GM06990 (cell line): ENCODE results near the gene NAA15.

Experiments
- DNase-seq: peaks from one replicate; pipeline ENCODE4 v3.0.0-alpha.2; 2011; ENCODE audit not compliant: insufficient read length; ENCODE audit errors: extremely low read depth
- H3K27me3 ChIP-seq: replicated peaks from 2 replicates; pipeline ENCODE4 v1.6.0; 2011; ENCODE audit warnings: low read length; ENCODE audit not compliant: control insufficient read depth, insufficient read depth
- H3K36me3 ChIP-seq: 2 replicates; pipeline ENCODE4 v1.5.1; 2011; ENCODE audit warnings: low read length; ENCODE audit not compliant: control insufficient read depth, insufficient read depth
- H3K4me3 ChIP-seq: replicated peaks from 2 replicates; pipeline ENCODE4 v1.5.1; 2011; ENCODE audit warnings: low read depth, mild to moderate bottlenecking, control low read depth, low read length
- CTCF ChIP-seq: IDR thresholded peaks from 2 replicates; pipeline ENCODE4 v1.5.1; 2011; ENCODE audit warnings: low read length, control low read depth, mild to moderate bottlenecking, inconsistent platforms; ENCODE audit not compliant: insufficient read depth, poor library complexity, severe bottlenecking

Gene NAA15

GRCh38 chr4:139266208-139266582 is 35.1 kb upstream of the NAA15 start:
- no peak for TF ChIP-seq CTCF
- H3K4me3 ChIP-seq = no peak overlapping the region; the same call in 1 of the 2 replicates

DNA sequence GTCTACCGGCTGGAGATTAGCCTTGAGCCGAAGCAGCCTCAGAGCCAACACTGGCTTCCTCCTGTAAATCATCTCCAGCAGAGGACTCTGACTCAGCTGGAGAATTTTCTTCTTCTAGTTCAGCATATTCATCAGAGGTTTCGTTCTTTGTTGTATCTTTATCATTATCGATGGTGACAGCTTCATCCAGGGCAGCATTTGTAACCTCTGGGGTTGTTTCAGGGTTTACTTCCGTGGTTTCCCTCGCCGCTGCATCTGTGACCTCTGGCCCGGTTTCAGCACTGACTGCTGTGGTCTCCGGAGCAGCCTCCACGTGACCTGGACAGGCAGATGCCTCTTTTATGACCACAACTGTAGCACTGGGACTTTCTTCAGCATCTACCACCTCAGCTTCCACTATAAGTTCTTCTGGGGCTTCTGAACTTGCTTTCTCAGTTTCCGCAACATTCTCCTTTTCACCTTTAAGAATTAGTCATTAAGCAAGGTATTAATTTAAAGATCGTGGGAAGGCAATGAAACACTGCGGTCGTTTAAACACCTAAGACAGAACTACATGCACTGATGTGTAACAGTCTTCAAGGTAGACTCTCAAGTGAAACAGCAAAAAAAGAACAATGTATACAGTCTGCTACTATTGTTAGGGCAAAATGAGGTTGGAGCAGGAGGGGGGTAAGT is 34.6 kb upstream of the NAA15 start:
- no peak overlapping the region; the same call in 1 of the 2 replicates for H3K4me3 ChIP-seq
- TF ChIP-seq CTCF = no peak
- DNase-seq = peak; percentile 88

More at GRCh38 chr4:139266208-139266582, 35.1 kb upstream of the NAA15 start:
- DNase-seq = no peak
- Histone ChIP-seq H3K36me3 (no peaks in the 10 kb centered on the region), H3K27me3 (no peaks in the 10 kb centered on the region)

GRCh38 chr4:139267301-139267700 is 34.0 kb upstream of the NAA15 start:
- Histone ChIP-seq H3K36me3 (no peaks in the 10 kb centered on the region), H3K27me3 (no peaks in the 10 kb centered on the region), H3K4me3 (no peak overlapping the region)
- no peak for DNase-seq
- TF ChIP-seq CTCF = no peak

More for the DNA sequence above, 34.6 kb upstream of the NAA15 start:
- Histone ChIP-seq H3K27me3 (no peaks in the 10 kb centered on the region), H3K36me3 (no peaks in the 10 kb centered on the region)

DNA sequence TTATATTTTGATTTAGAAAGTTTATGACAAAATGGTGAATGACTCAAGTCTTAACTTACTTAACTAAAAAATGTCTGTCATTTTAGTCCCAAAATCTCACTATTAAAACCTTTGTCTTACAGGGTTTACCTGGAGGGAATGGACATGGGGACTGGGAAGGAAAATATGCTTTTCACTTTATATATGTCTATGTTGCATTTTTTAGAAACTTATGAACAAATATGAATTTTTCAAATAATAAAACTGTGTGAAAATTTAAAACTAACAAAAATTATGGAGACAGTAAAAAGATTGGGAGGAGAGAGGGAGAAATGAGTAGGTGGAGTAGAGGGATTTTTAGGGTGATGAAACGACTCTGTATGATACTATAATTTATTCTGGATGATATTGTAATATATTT is 27.5 kb upstream of the NAA15 start:
- DNase-seq = no peak
- no peak overlapping the region for H3K4me3 ChIP-seq
- no peak for TF ChIP-seq CTCF
- H3K27me3 ChIP-seq = no peaks in the 10 kb centered on the region
- no peaks in the 10 kb centered on the region for H3K36me3 ChIP-seq

GRCh38 chr4:139274790-139275189 is 26.5 kb upstream of the NAA15 start:
- no peaks in the 10 kb centered on the region for H3K36me3 ChIP-seq
- TF ChIP-seq CTCF = no peak

More at GRCh38 chr4:139274790-139275189, 26.5 kb upstream of the NAA15 start:
- no peak for DNase-seq
- Histone ChIP-seq H3K4me3 (no peak overlapping the region), H3K27me3 (no peaks in the 10 kb centered on the region; the same call in 1 of the 2 replicates)
